Neural cell (in vitro differentiated cells): ENCODE data around the gene HERC3. TPM values are rescaled to one million over a fixed set of nuclear protein-coding genes. Genes with fewer than 3 reads are reported as not detected.
A peak's percentile ranks its signal among the peaks of the same experiment; 100 is the strongest.

ENCODE experiments used
- H2AFZ ChIP-seq: fragments of 200-600, 300-800 bp; sonication (generic), shearing (Covaris generic); 2 replicates; pipeline ENCODE4 v1.6.0; 2014; ENCODE audit warnings: low read depth, mild to moderate bottlenecking, antibody characterized with exemption, low read length, moderate library complexity
- H3F3A ChIP-seq: fragments of 200-600 bp; shearing (Covaris generic); 2 replicates; pipeline ENCODE4 v1.6.1; 2016; ENCODE audit warnings: mild to moderate bottlenecking, moderate library complexity, mixed read lengths, antibody characterized with exemption, low read length; ENCODE audit not compliant: insufficient read depth, poor library complexity, severe bottlenecking
- H3K27ac ChIP-seq: fragments of 200-600, 300-800 bp; sonication (generic), shearing (Covaris generic); 2 replicates; pipeline ENCODE4 v1.5.1; 2014; ENCODE audit warnings: mild to moderate bottlenecking, low read length, moderate library complexity
- H3K27me3 ChIP-seq: fragments of 300-800, 200-600 bp; sonication (generic), shearing (Covaris generic); 2 replicates; pipeline ENCODE4 v1.6.0; 2014; ENCODE audit warnings: mild to moderate bottlenecking, low read depth, low read length, moderate library complexity; ENCODE audit not compliant: insufficient read depth
- H3K36me3 ChIP-seq: fragments of 300-800, 200-600 bp; sonication (generic), shearing (Covaris generic); 2 replicates; pipeline ENCODE4 v1.5.1; 2014; ENCODE audit warnings: mild to moderate bottlenecking, antibody characterized with exemption, low read length, moderate library complexity; ENCODE audit not compliant: insufficient read depth
- H3K4me2 ChIP-seq: fragments of 300-800, 200-600 bp; sonication (generic), shearing (Covaris generic); 2 replicates; pipeline ENCODE4 v1.6.0; 2014; ENCODE audit warnings: mild to moderate bottlenecking, low read length
- H3K4me3 ChIP-seq: fragments of 300-800, 200-600 bp; sonication (generic), shearing (Covaris generic); 2 replicates; pipeline ENCODE4 v1.5.1; 2014; ENCODE audit warnings: mild to moderate bottlenecking, low read length, moderate library complexity
- H3K79me2 ChIP-seq: fragments of 200-600 bp; shearing (Covaris generic); replicated peaks from 2 replicates; pipeline ENCODE4 v1.6.0; 2014; ENCODE audit warnings: mild to moderate bottlenecking, low read length, moderate library complexity; ENCODE audit not compliant: insufficient read depth
- H3K9ac ChIP-seq: fragments of 300-800, 200-600 bp; sonication (generic), shearing (Covaris generic); 2 replicates; pipeline ENCODE4 v1.6.1; 2016; ENCODE audit warnings: mild to moderate bottlenecking, low read length, mixed read lengths
- H3K9me2 ChIP-seq: fragments of 200-600 bp; shearing (Covaris generic); 2 replicates; pipeline ENCODE4 v1.6.1; 2016; ENCODE audit warnings: mild to moderate bottlenecking, low read length, mixed read lengths; ENCODE audit not compliant: insufficient read depth
- H3K9me3 ChIP-seq: fragments of 200-600, 300-800 bp; sonication (generic), shearing (Covaris generic); 2 replicates; pipeline ENCODE4 v1.6.1; 2016; ENCODE audit warnings: mild to moderate bottlenecking, mixed run types, low read length, moderate library complexity, mixed read lengths
- H4K20me1 ChIP-seq: fragments of 200-600 bp; shearing (Covaris generic); 2 replicates; pipeline ENCODE4 v1.6.1; 2016; ENCODE audit warnings: mild to moderate bottlenecking, mixed run types; ENCODE audit not compliant: insufficient read depth
- CTCF ChIP-seq: fragments of 450-650 bp; IDR thresholded peaks from 2 replicates; pipeline ENCODE4 v1.5.1; 2014; ENCODE audit warnings: antibody characterized with exemption, mild to moderate bottlenecking, moderate library complexity; ENCODE audit not compliant: poor library complexity, severe bottlenecking
- EP300 ChIP-seq: fragments of 450-650 bp; conservative IDR thresholded peaks from 2 replicates; pipeline ENCODE4 v1.6.1; 2014; ENCODE audit warnings: antibody characterized with exemption, mild to moderate bottlenecking, moderate library complexity; ENCODE audit not compliant: poor library complexity, severe bottlenecking
- EZH2 ChIP-seq: fragments of 200-600, 300-800 bp; shearing (Covaris generic), sonication (generic); IDR thresholded peaks from 2 replicates; pipeline ENCODE4 v1.6.1; 2014; ENCODE audit warnings: antibody characterized with exemption, low read length, borderline replicate concordance, mild to moderate bottlenecking; ENCODE audit not compliant: insufficient read depth, poor library complexity, severe bottlenecking
- MXI1 ChIP-seq: fragments of 450-650 bp; conservative IDR thresholded peaks from 2 replicates; pipeline ENCODE4 v1.6.1; 2014; ENCODE audit warnings: antibody characterized with exemption, mild to moderate bottlenecking; ENCODE audit not compliant: poor library complexity, severe bottlenecking
- POLR2AphosphoS5 ChIP-seq: IDR thresholded peaks from 2 replicates; pipeline ENCODE4 v1.6.1; 2012
- RAD21 ChIP-seq: fragments of 450-650 bp; conservative IDR thresholded peaks from 2 replicates; pipeline ENCODE4 v1.6.1; 2014; ENCODE audit warnings: antibody characterized with exemption, mild to moderate bottlenecking, moderate library complexity
- SMC3 ChIP-seq: fragments of 450-650 bp; conservative IDR thresholded peaks from 2 replicates; pipeline ENCODE4 v1.6.1; 2014; ENCODE audit warnings: antibody characterized with exemption, mild to moderate bottlenecking, moderate library complexity; ENCODE audit not compliant: poor library complexity
- TAF1 ChIP-seq: IDR thresholded peaks from 2 replicates; pipeline ENCODE4 v1.6.1; 2012; ENCODE audit warnings: low read depth
- polyA plus RNA-seq: library from polyadenylated mRNA; depleted of rRNA; stranded (reverse); fragments of >200 nt; gene quantifications from 2 replicates; pipeline ENCODE4 v1.2.3, GENCODE V29; 2014
- TF ChIP-seq, protein P1 (sequence below): IDR thresholded peaks from 2 replicates; pipeline ENCODE4 v1.6.1; 2012; ENCODE audit warnings: borderline replicate concordance

HERC3 gene
- polyA plus RNA-seq, 1 donor from 2014 or later, result 49.2 TPM

DNA sequence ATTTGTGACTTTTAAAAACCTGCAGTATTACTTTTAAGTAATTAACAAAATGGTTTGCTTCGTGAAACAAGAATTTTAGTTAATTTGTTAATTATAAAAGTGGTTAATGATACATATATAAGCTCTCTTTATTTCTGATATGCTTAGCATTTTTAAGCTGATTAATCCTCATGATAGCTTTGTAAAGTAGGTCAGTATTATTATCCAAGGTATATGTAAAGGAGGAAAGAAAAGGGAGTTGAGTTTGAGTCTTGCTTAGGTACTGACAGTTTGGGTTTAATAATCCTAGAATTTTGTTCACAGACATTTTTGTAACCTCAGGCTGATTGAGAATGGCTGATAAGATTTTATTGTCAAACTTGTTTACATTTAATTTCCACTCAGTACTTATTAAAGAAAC lies 21.8 kb downstream of the HERC3 start:
- no peaks in the 10 kb centered on the region for H3K9me3 ChIP-seq
- H2AFZ ChIP-seq, result no peak overlapping the region
- peaks cover 4% of the 10 kb centered on the region for H4K20me1 ChIP-seq
- no peaks in the 10 kb centered on the region for H3K27me3 ChIP-seq
- H3K79me2 ChIP-seq, result peaks cover 7% of the 10 kb centered on the region
- no peaks in the 10 kb centered on the region for H3K9me2 ChIP-seq
- H3F3A ChIP-seq, result no peaks in the 10 kb centered on the region
- TF ChIP-seq SMC3, result no peak
- no peak for TF ChIP-seq EZH2
- no peak for TF ChIP-seq TAF1
- no peak for TF ChIP-seq EP300
- no peak for TF ChIP-seq MXI1
- TF ChIP-seq, protein P1, sequence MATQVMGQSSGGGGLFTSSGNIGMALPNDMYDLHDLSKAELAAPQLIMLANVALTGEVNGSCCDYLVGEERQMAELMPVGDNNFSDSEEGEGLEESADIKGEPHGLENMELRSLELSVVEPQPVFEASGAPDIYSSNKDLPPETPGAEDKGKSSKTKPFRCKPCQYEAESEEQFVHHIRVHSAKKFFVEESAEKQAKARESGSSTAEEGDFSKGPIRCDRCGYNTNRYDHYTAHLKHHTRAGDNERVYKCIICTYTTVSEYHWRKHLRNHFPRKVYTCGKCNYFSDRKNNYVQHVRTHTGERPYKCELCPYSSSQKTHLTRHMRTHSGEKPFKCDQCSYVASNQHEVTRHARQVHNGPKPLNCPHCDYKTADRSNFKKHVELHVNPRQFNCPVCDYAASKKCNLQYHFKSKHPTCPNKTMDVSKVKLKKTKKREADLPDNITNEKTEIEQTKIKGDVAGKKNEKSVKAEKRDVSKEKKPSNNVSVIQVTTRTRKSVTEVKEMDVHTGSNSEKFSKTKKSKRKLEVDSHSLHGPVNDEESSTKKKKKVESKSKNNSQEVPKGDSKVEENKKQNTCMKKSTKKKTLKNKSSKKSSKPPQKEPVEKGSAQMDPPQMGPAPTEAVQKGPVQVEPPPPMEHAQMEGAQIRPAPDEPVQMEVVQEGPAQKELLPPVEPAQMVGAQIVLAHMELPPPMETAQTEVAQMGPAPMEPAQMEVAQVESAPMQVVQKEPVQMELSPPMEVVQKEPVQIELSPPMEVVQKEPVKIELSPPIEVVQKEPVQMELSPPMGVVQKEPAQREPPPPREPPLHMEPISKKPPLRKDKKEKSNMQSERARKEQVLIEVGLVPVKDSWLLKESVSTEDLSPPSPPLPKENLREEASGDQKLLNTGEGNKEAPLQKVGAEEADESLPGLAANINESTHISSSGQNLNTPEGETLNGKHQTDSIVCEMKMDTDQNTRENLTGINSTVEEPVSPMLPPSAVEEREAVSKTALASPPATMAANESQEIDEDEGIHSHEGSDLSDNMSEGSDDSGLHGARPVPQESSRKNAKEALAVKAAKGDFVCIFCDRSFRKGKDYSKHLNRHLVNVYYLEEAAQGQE, result no peak
- no peak for TF ChIP-seq RAD21
- TF ChIP-seq POLR2AphosphoS5, result no peak
- TF ChIP-seq CTCF, result no peak
- peaks cover 4% of the 10 kb centered on the region for H3K36me3 ChIP-seq
- no peak overlapping the region for H3K27ac ChIP-seq
- H3K9ac ChIP-seq, result no peak overlapping the region
- H3K4me3 ChIP-seq, result peak overlapping the region; percentile 31
- peak overlapping the region; percentile 16 for H3K4me2 ChIP-seq

GRCh38 chr4:88616275-88617150 lies 24.2 kb downstream of the HERC3 start:
- no peaks in the 10 kb centered on the region for H3F3A ChIP-seq
- H3K4me3 ChIP-seq, result no peak overlapping the region
- H2AFZ ChIP-seq, result no peak overlapping the region
- no peak overlapping the region for H3K4me2 ChIP-seq
- peaks cover 7% of the 10 kb centered on the region for H3K79me2 ChIP-seq
- TF ChIP-seq, protein P1, result no peak
- no peak for TF ChIP-seq RAD21
- no peak for TF ChIP-seq POLR2AphosphoS5
- TF ChIP-seq EZH2, result no peak
- TF ChIP-seq EP300, result no peak
- TF ChIP-seq SMC3, result no peak
- no peak for TF ChIP-seq TAF1
- TF ChIP-seq MXI1, result no peak
- H3K9ac ChIP-seq, result no peak overlapping the region
- H3K27ac ChIP-seq, result no peak overlapping the region
- H3K9me2 ChIP-seq, result no peaks in the 10 kb centered on the region
- peaks cover 4% of the 10 kb centered on the region for H4K20me1 ChIP-seq
- no peaks in the 10 kb centered on the region for H3K27me3 ChIP-seq
- H3K9me3 ChIP-seq, result no peaks in the 10 kb centered on the region
- no peaks in the 10 kb centered on the region for H3K36me3 ChIP-seq
